NCI-H2081 (cell line): ENCODE data around the gene RFXAP.
"Not testable (repeated sequence)": the region's sequence is repeated elsewhere in the genome, so short reads cannot be mapped to it uniquely, and the experiment has no call there.

ENCODE experiments used
- DNase-seq, 2 experiments: peaks; one replicate each; lab custom pipeline; 2025; lab: John Stamatoyannopoulos, UW

Gene RFXAP

GRCh38 chr13:36818804-36819738 is at the start of gene RFXAP:
Gene RFXAP (plus strand): TSS chr13:36819222. CDS start chr13:36819358, 136 bp downstream.
- peak; percentile 78 to 81 for DNase-seq

GRCh38 chr13:36769545-36769944 is 49.5 kb upstream of the RFXAP start:
- no peak for DNase-seq

- no peak for DNase-seq
Observed at GRCh38 chr13:36770741-36771140, 48.3 kb upstream of the RFXAP start.

- no peak for DNase-seq
Observed at GRCh38 chr13:36772853-36773252, 46.2 kb upstream of the RFXAP start.

GRCh38 chr13:36774931-36775330 is 44.1 kb upstream of the RFXAP start:
- DNase-seq: no peak

GRCh38 chr13:36776175-36776574 is 42.8 kb upstream of the RFXAP start:
- no peak for DNase-seq

GRCh38 chr13:36778083-36778671 is 40.8 kb upstream of the RFXAP start:
- no peak for DNase-seq

- DNase-seq: no peak
Observed at GRCh38 chr13:36783890-36784289, 35.1 kb upstream of the RFXAP start.

- DNase-seq: not testable (repeated sequence)
Observed at GRCh38 chr13:36786175-36786574, 32.8 kb upstream of the RFXAP start.

GRCh38 chr13:36787181-36787580 is 31.8 kb upstream of the RFXAP start:
- no peak for DNase-seq

GRCh38 chr13:36788276-36788675 is 30.7 kb upstream of the RFXAP start:
- no peak for DNase-seq

GRCh38 chr13:36789061-36789460 is 30.0 kb upstream of the RFXAP start:
- no peak for DNase-seq

- DNase-seq: no peak
Observed at GRCh38 chr13:36789730-36790129, 29.3 kb upstream of the RFXAP start.

- no peak for DNase-seq
Observed at GRCh38 chr13:36794706-36795105, 24.3 kb upstream of the RFXAP start.

GRCh38 chr13:36795463-36795862 is 23.6 kb upstream of the RFXAP start:
- DNase-seq: no peak

- DNase-seq: no peak
Observed at GRCh38 chr13:36796052-36796451, 23.0 kb upstream of the RFXAP start.

GRCh38 chr13:36801035-36801434 is 18.0 kb upstream of the RFXAP start:
- DNase-seq: no peak

GRCh38 chr13:36804588-36804987 is 14.4 kb upstream of the RFXAP start:
- DNase-seq: no peak

- DNase-seq: no peak
Observed at GRCh38 chr13:36806102-36806501, 12.9 kb upstream of the RFXAP start.

- no peak for DNase-seq
Observed at GRCh38 chr13:36807616-36808015, 11.4 kb upstream of the RFXAP start.

- DNase-seq: no peak
Observed at GRCh38 chr13:36813225-36813624, 5.8 kb upstream of the RFXAP start.

- DNase-seq: no peak
Observed at GRCh38 chr13:36814465-36814864, 4.6 kb upstream of the RFXAP start.

GRCh38 chr13:36815062-36815461 is 4.0 kb upstream of the RFXAP start:
- DNase-seq: no peak
